ENCODE data around the gene HAAO. TPM values are rescaled to one million over a fixed set of nuclear protein-coding genes. Genes with fewer than 3 reads are reported as not detected.

HAAO gene
- total RNA-seq, 3 donors from 2014 or later: 4.4 to 6.2 (median 5.9) TPM

GRCh38 chr2:42788478-42788793, 3.9 kb downstream of the HAAO start:
- Histone ChIP-seq H3K4me3 (no peak overlapping the region), H3K27me3 (no peaks in the 10 kb centered on the region), H3K9me3 (no peaks in the 10 kb centered on the region), H3K36me3 (no peaks in the 10 kb centered on the region), H3K27ac (no peak overlapping the region), H3K4me1 (peaks cover 0 to 3% of the 10 kb centered on the region in 2 donors)
- intact Hi-C loops (cut with DNase I; ENCODE audit: low total_unique reads): no loop called here
- TF ChIP-seq CTCF (IDR thresholded peaks at IDR 0.05) (no peak), POLR2AphosphoS5 (IDR thresholded peaks at IDR 0.05) (no peak), POLR2A (IDR thresholded peaks at IDR 0.05) (no peak)
- no peak for DNase-seq (ENCODE audit: low spot score in 2 of 2)

- Histone ChIP-seq H3K27me3 (no peaks in the 10 kb centered on the region), H3K4me3 (no peak overlapping the region), H3K36me3 (no peaks in the 10 kb centered on the region), H3K9me3 (no peaks in the 10 kb centered on the region), H3K27ac (no peak overlapping the region), H3K4me1 (peaks cover 0 to 3% of the 10 kb centered on the region in 2 donors)
- TF ChIP-seq CTCF (IDR thresholded peaks at IDR 0.05) (no peak), POLR2A (IDR thresholded peaks at IDR 0.05) (no peak), POLR2AphosphoS5 (IDR thresholded peaks at IDR 0.05) (no peak)
- no peak for DNase-seq (ENCODE audit: low spot score in 2 of 2)
- intact Hi-C loops (cut with DNase I; ENCODE audit: low total_unique reads): no loop called here
Observed at GRCh38 chr2:42787788-42788477, 4.5 kb downstream of the HAAO start.

- intact Hi-C loops (cut with DNase I; ENCODE audit: low total_unique reads): no loop called here
- TF ChIP-seq POLR2AphosphoS5 (IDR thresholded peaks at IDR 0.05): no peak
- no peak for TF ChIP-seq POLR2A (IDR thresholded peaks at IDR 0.05)
- no peak for TF ChIP-seq CTCF (IDR thresholded peaks at IDR 0.05)
- H3K27me3 ChIP-seq: no peaks in the 10 kb centered on the region
- no peaks in the 10 kb centered on the region for H3K36me3 ChIP-seq
- DNase-seq (ENCODE audit: low spot score in 2 of 2): no peak
- no peak overlapping the region for H3K27ac ChIP-seq
- peaks cover 0 to 3% of the 10 kb centered on the region in 2 donors for H3K4me1 ChIP-seq
- no peak overlapping the region for H3K4me3 ChIP-seq
- H3K9me3 ChIP-seq: no peaks in the 10 kb centered on the region
Observed at GRCh38 chr2:42787424-42787787, 5.0 kb downstream of the HAAO start.

GRCh38 chr2:42786561-42787345, 5.6 kb downstream of the HAAO start:
- intact Hi-C loops (cut with DNase I; ENCODE audit: low total_unique reads): no loop called here
- TF ChIP-seq CTCF (IDR thresholded peaks at IDR 0.05) (no peak), POLR2A (IDR thresholded peaks at IDR 0.05) (no peak), POLR2AphosphoS5 (IDR thresholded peaks at IDR 0.05) (no peak)
- Histone ChIP-seq H3K4me1 (peaks cover 0 to 3% of the 10 kb centered on the region in 2 donors), H3K27ac (no peak overlapping the region), H3K36me3 (no peaks in the 10 kb centered on the region), H3K27me3 (no peaks in the 10 kb centered on the region), H3K4me3 (no peak overlapping the region), H3K9me3 (no peaks in the 10 kb centered on the region)
- no peak for DNase-seq (ENCODE audit: low spot score in 2 of 2)

- H3K4me1 ChIP-seq: no peaks in the 10 kb centered on the region
- TF ChIP-seq POLR2A (IDR thresholded peaks at IDR 0.05) (no peak), CTCF (IDR thresholded peaks at IDR 0.05) (no peak), POLR2AphosphoS5 (IDR thresholded peaks at IDR 0.05) (no peak)
- no peak for DNase-seq (ENCODE audit: low spot score in 2 of 2)
Observed at GRCh38 chr2:42784204-42784880, 8.0 kb downstream of the HAAO start.

More at GRCh38 chr2:42784204-42784880, 8.0 kb downstream of the HAAO start:
- Histone ChIP-seq H3K4me3 (no peak overlapping the region), H3K36me3 (no peaks in the 10 kb centered on the region), H3K27ac (no peak overlapping the region), H3K27me3 (no peaks in the 10 kb centered on the region), H3K9me3 (no peaks in the 10 kb centered on the region)
- intact Hi-C loops (cut with DNase I; ENCODE audit: low total_unique reads): no loop called here
